ENCODE data around the gene SLC35F3. TPM values are rescaled to one million over a fixed set of nuclear protein-coding genes. Genes with fewer than 3 reads are reported as not detected.

SLC35F3 gene
- total RNA-seq, 2 donors from 2014 or later, result not detected

GRCh38 chr1:234014208-234014607, 109.7 kb downstream of the SLC35F3 start:
- no peak overlapping the region for H3K27ac ChIP-seq
- H3K36me3 ChIP-seq, result no peaks in the 10 kb centered on the region
- peaks cover 0 to 6% of the 10 kb centered on the region in 2 donors for H3K9me3 ChIP-seq
- DNase-seq (ENCODE audit: low spot score), result no peak
- H3K4me1 ChIP-seq, result no peaks in the 10 kb centered on the region
- no peak for TF ChIP-seq CTCF (IDR thresholded peaks at IDR 0.05)
- H3K4me3 ChIP-seq, result no peak overlapping the region
- H3K27me3 ChIP-seq, result no peaks in the 10 kb centered on the region

DNA sequence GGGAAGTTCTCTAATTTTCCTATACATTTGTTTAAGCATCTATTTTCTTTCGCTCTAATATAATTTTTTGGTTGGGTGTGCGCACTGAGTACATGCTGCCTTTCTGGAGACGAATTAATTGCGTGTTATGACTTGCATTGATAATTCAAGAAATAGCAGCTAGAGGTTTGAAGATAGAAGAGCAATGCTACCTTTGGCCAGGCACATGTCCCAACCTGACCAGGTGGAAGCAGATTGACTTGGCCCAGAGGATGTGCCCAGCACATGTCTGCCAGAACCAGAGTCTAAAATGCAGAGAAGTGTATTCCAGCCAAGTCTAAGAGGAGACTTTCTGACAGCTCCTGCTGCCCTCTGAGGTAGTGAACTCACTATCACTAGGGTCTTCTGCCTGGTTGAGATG, 114.3 kb downstream of the SLC35F3 start:
- no peak for DNase-seq (ENCODE audit: low spot score)
- no peaks in the 10 kb centered on the region for H3K4me1 ChIP-seq
- H3K27ac ChIP-seq, result no peak overlapping the region
- H3K27me3 ChIP-seq, result no peaks in the 10 kb centered on the region
- no peaks in the 10 kb centered on the region for H3K9me3 ChIP-seq
- H3K36me3 ChIP-seq, result no peaks in the 10 kb centered on the region
- no peak for TF ChIP-seq CTCF (IDR thresholded peaks at IDR 0.05)
- no peak overlapping the region for H3K4me3 ChIP-seq

- H3K36me3 ChIP-seq, result no peaks in the 10 kb centered on the region
- no peak for DNase-seq (ENCODE audit: low spot score)
- no peak overlapping the region for H3K27ac ChIP-seq
- no peaks in the 10 kb centered on the region for H3K9me3 ChIP-seq
- no peaks in the 10 kb centered on the region for H3K4me1 ChIP-seq
- no peak for TF ChIP-seq CTCF (IDR thresholded peaks at IDR 0.05)
- no peak overlapping the region for H3K4me3 ChIP-seq
- no peaks in the 10 kb centered on the region for H3K27me3 ChIP-seq
Observed at GRCh38 chr1:234019387-234019786, 114.9 kb downstream of the SLC35F3 start.

- Histone ChIP-seq H3K9me3 (no peaks in the 10 kb centered on the region), H3K36me3 (no peaks in the 10 kb centered on the region), H3K4me3 (no peak overlapping the region), H3K4me1 (no peaks in the 10 kb centered on the region), H3K27ac (no peak overlapping the region), H3K27me3 (no peaks in the 10 kb centered on the region)
- TF ChIP-seq CTCF (IDR thresholded peaks at IDR 0.05), result no peak
- DNase-seq (ENCODE audit: low spot score), result no peak
Observed at GRCh38 chr1:234022302-234022701, 117.8 kb downstream of the SLC35F3 start.

- no peaks in the 10 kb centered on the region for H3K36me3 ChIP-seq
- H3K4me1 ChIP-seq, result no peaks in the 10 kb centered on the region
- no peak overlapping the region for H3K4me3 ChIP-seq
- H3K9me3 ChIP-seq, result no peaks in the 10 kb centered on the region
- no peak for DNase-seq (ENCODE audit: low spot score)
- no peaks in the 10 kb centered on the region for H3K27me3 ChIP-seq
- H3K27ac ChIP-seq, result no peak overlapping the region
- no peak for TF ChIP-seq CTCF (IDR thresholded peaks at IDR 0.05)
Observed at GRCh38 chr1:234039603-234040002, 135.1 kb downstream of the SLC35F3 start.

Data from right atrium auricular region (tissue), 2 donors.